HG03095 (cell line): ENCODE measurements around the gene NTM.
"Not testable (repeated sequence)": the region's sequence is repeated elsewhere in the genome, so short reads cannot be mapped to it uniquely, and the experiment has no call there.

ENCODE experiments used
- ATAC-seq: cut with Tn5 transposase; IDR thresholded peaks from one replicate; pipeline ENCODE4 v1.9.1; 2021; ENCODE audit warnings: moderate library complexity; ENCODE audit not compliant: unreplicated experiment

NTM gene

GRCh38 chr11:131663405-131664200 lies 293.2 kb downstream of the NTM start:
- no peak for ATAC-seq

GRCh38 chr11:131664293-131664692 lies 293.9 kb downstream of the NTM start:
- no peak for ATAC-seq

- ATAC-seq: no peak
Measured at GRCh38 chr11:131664816-131665215, 294.4 kb downstream of the NTM start.

GRCh38 chr11:131665344-131665968 lies 295.0 kb downstream of the NTM start:
- no peak for ATAC-seq

GRCh38 chr11:131666006-131666405 lies 295.6 kb downstream of the NTM start:
- ATAC-seq: no peak

GRCh38 chr11:131666617-131667016 lies 296.2 kb downstream of the NTM start:
- ATAC-seq: no peak

- ATAC-seq: no peak
Measured at GRCh38 chr11:131667566-131667965, 297.2 kb downstream of the NTM start.

GRCh38 chr11:131668500-131669400 lies 298.3 kb downstream of the NTM start:
- no peak for ATAC-seq

- no peak for ATAC-seq
Measured at GRCh38 chr11:131669401-131669780, 299.0 kb downstream of the NTM start.

GRCh38 chr11:131670876-131671275 lies 300.5 kb downstream of the NTM start:
- ATAC-seq: no peak

- no peak for ATAC-seq
Measured at GRCh38 chr11:131671320-131671719, 300.9 kb downstream of the NTM start.

GRCh38 chr11:131671734-131672133 lies 301.3 kb downstream of the NTM start:
- no peak for ATAC-seq

- ATAC-seq: no peak
Measured at GRCh38 chr11:131672191-131672590, 301.8 kb downstream of the NTM start.

- ATAC-seq: peak; percentile 82
Measured at GRCh38 chr11:131674051-131674755, 303.8 kb downstream of the NTM start.

GRCh38 chr11:131675121-131675888 lies 304.9 kb downstream of the NTM start:
- no peak for ATAC-seq

GRCh38 chr11:131677828-131678470 lies 307.5 kb downstream of the NTM start:
- ATAC-seq: no peak

- no peak for ATAC-seq
Measured at GRCh38 chr11:131678658-131679340, 308.4 kb downstream of the NTM start.

- not testable (repeated sequence) for ATAC-seq
Measured at GRCh38 chr11:131680448-131680847, 310.0 kb downstream of the NTM start.

- no peak for ATAC-seq
Measured at GRCh38 chr11:131681920-131682319, 311.5 kb downstream of the NTM start.
